HG03442 (cell line): ENCODE data around the gene GALNT9.

Experiments
- ATAC-seq: cut with Tn5 transposase; IDR thresholded peaks from one replicate; pipeline ENCODE4 v1.9.1; 2021; ENCODE audit warnings: mild to moderate bottlenecking, moderate library complexity; ENCODE audit not compliant: unreplicated experiment

The GALNT9 gene

DNA sequence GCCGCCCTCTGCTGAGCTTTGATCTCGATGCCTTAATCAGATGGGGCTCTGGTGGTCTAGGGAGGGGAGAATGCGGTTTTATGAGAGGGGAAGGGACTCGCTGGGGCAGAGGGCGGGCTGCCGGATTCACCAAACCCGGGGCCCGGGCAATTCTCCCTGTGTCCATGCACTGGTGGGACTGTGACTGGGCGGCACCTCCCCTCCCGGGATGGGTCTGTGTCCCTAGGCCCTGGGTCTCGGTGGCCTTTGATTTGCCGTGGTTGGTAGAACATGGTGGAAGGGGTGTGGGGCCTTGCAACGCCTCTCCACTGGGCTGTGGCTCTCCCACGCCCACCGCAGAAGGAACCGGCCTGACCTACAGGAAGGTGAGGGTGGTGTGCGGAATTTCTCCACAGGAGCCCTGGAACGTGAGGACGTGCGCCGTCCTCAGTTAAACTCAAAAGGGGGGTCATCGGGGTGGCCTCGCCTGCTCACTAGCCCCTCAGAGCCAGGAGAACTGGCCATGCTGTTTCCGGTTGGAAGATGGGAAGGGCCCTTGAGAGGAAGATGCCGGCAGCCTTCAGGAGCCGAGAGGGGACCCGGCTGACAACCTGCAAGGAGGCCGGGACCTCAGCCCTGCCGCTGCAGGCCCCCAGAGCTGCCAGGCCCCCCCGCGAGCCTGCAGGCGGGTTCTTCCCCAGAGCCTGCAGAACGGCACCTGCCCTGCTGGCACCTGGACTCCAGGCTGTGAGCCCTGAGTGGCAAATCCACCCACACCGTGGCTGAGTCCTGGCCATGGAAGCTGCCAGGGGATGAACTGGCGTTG lies 141.5 kb downstream of the GALNT9 start:
- ATAC-seq, result no peak

DNA sequence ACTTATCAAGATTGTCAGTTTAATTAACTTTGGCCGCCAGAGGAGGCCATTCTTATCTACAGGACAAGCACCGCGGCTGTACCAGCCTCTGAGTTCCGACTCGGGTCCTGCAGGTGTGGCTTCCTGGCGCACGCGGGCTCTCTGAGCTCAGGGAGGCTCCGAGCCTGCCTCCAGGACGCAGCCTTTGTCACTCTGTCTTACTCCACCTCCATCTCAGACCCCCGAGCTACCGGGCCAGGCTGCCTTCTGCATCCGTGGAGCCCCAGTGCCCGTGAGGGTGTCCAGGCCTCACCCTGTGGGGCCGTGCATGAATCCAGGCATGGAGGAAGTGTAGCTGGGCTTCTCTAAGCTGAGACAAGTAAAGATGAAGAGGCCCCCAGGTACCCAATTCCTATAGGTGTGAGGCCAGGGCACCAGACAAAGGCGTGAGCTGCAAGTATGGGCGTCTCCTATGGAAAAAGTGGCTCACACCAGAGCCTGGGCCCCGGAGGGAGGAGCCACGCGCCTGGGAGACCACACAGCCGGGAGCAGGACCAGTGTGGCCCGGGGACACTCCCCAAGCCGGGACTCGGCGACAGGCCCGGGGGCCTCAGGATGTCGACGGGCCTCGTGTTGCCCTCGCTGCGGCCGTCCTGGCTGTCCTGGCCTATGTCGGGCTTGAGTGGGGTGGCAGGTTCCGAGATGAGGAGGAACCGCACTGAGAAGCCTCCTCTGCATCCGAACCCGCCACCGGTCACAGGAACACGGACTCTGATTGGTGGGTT lies 142.3 kb downstream of the GALNT9 start:
- ATAC-seq, result no peak

GRCh38 chr12:132186208-132186856 lies 143.1 kb downstream of the GALNT9 start:
- ATAC-seq, result no peak

DNA sequence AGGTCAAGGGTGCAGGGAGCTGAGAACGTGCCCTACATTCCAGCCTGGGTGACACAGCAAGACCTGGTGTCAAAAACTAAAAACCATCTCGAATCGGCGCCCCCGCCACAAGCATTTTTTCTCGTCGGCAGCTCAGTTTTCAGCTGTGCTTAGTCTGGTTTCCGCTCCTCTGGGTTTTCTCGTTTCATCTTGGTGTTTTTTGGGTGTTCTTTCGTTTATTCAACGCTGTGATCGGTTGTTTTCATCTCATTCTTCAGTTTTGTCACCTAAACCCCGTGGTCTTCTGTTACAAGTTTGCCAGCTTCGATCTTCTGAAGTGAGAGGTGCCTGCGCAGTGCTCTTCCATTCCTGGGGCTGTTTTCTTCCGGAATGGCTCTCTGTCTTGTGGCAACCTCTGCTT lies 143.7 kb downstream of the GALNT9 start:
- ATAC-seq, result no peak

DNA sequence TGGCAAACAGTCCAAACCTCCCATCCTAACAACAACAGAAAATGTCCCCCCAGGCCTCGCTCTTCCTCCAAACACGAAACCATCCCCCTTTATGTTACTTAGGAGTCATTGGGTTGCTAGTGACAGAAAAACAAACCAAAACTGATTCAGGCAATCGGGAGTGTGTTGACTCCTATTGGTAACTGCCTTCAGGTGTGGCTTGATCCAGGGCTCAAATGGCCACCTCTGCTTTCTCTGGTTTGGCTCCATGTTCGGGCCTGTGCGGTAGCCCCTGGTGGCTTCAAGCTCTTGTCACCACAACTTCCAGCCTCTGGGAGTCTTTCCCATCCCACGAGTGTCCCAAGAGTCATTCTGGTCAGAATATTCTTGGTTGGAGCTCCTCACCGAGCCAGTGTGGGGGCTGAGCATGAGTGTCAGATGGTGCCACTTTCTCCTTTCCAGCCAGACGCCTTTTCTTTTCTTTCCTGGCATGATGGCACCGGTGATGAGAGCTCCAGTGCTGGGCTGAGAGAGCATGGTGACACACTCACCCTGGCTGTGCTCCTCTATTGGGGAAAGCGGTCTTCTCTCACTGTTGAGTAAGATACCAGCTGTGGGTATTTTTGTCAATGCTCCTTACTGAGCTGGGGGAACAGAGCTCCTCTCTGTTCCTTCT lies 146.6 kb downstream of the GALNT9 start:
- no peak for ATAC-seq

GRCh38 chr12:132182206-132182710 lies 147.1 kb downstream of the GALNT9 start:
- no peak for ATAC-seq

- ATAC-seq, result no peak
Observed at GRCh38 chr12:132181570-132182200, 147.7 kb downstream of the GALNT9 start.

DNA sequence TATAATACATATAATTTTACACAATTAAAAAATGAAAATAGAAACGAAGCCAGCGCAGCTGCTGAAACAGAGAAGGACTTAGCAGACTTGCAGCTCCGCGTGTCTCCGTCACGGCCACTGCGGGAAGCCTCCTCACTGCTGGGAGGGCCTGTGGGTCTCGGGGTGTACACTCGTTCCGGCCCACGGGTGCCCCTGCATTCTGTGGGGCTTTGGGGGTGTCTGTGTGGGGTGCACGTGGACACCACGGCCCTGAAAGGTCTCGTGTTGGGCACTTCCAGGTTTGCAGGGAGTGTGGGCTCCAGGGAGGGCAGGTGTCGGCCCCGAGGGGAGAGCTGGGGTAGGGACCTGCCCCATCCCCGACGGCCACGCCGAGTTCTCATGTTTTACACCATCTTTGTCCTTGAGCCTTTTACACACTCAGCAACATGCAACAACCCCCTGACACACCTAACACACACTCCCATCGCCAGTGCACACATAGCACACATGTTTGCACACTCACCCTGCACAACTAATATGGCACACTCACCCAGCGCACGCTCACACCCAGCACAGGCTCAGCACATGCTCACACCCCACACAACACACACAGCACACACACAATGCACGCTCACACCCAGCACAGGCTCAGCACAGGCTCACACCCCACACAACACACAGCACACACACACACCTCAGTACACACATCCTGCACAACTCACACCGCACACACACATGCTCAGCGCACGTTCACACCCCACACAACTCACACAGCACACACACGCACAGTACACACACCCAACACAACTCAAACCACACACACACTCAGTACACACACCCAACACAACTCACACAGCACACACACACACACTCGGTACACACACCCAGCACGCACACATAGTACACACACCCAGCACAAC lies 148.5 kb downstream of the GALNT9 start:
- ATAC-seq, result no peak

DNA sequence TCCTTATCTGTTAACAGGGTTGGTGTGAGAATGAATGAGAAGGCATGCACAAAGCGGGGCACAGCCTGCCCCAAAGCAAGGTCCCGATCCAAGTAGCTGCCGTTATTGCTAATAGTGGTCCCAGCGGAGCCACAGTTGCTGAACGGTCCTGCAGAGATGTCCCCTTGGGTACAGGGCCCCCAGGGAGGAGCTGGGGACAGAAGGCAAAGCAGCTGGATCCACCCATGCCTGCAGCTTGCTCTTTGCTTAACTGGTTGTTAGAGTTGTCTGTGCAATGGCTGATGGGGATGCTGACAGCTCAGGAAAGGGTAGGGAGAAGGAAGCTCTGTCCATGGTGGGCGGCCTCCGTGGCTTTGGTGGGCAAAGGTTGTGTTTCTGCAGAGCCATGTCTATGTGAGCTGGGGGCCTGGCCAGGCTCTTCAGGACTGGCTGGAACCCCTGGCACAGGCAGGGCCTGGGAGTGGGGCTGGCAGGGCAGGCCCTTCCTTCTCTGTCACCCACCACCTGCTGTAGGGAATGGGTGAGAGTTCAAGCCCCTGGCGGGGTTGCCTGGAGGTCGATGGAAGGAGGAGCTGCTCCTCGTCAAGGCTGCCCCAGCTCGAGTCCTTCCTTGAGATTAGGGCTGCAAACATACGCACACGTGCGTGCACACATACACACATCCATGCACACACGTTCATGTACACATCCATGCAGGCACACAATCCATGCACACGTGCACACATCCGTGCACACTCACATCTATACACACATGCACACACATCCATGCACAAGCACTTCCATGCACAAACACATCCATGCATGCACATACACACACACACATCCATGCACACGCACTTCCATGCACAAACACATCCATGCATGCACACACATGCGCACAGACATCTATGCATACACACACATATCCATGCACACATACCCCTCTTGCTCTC lies 149.7 kb downstream of the GALNT9 start:
- no peak for ATAC-seq

DNA sequence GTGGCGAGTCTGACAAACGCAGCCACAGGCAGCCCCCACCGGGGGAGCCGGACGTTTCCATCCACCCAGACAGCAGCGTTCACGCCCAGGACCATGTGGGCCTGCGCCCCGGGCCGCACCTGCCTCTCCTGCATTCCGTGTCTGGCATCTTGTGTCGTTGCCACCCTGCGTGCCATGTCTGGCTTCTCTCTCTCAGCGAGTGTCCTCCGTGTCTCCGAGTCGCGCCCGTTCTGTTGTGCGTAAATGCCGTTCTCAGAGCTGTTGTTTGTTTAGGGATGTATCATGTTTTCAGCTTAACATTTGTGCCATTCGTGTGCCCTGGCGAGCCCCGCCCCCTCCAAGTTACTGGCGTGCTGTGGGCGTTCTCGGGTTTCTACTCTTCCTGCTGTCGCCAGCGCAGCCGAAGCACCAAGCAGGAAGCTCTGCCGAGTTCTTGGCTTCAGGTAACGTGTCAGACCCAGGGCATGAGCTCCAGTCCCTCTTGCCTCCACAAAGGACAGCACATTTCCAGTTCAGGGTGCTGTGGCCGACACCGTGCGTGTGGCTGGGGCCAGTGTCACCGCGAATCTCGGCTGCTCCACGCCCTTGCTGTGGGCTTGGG lies 150.5 kb downstream of the GALNT9 start:
- no peak for ATAC-seq

GRCh38 chr12:132178316-132178715 lies 151.1 kb downstream of the GALNT9 start:
- no peak for ATAC-seq

GRCh38 chr12:132176920-132177551 lies 152.4 kb downstream of the GALNT9 start:
- ATAC-seq, result no peak

DNA sequence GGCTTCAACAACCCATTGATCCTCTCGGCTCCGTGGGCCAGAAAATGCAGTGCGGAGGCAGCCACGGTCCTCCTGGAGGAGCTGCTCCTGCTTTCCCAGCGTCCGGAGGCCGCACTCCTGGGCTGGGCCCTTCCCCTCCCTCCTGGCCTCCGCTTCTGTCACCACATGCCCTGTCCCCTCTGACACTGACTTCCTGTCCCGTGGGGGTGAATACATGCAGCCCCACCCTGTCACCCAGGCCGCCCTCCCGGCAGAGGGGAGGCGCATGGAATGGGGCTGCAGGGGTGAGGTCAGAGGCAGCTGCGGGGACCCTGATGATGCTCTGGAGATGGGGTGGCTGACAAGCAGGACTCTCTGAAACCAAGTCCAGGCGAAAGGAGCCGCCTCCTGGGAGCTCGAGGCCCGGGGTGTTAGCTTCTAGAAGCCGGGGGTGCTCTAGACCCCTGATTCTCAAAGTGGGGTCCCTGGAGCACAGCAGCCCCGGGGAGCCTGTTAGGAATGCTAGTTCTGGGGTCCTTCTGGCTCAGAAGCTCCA lies 152.9 kb downstream of the GALNT9 start:
- no peak for ATAC-seq

GRCh38 chr12:132175496-132176384 lies 153.6 kb downstream of the GALNT9 start:
- no peak for ATAC-seq

GRCh38 chr12:132174839-132175490 lies 154.4 kb downstream of the GALNT9 start:
- ATAC-seq, result no peak
